ENCODE data around the gene ENOX1. TPM values are rescaled to one million over a fixed set of nuclear protein-coding genes. Genes with fewer than 3 reads are reported as not detected.
A peak's percentile ranks its signal among the peaks of the same experiment; 100 is the strongest.

The ENOX1 gene
- total RNA-seq, 1 donor from 2014 or later, result 2.0 TPM

GRCh38 chr13:43697323-43697722, 89.4 kb downstream of the ENOX1 start:
- no peak for DNase-seq (ENCODE audit: low spot score)
- Mint-ChIP-seq H3K4me1 (ENCODE audit: low read depth) (peaks cover 30% of the 10 kb centered on the region), H3K9me3 (ENCODE audit: low read depth) (no peaks in the 10 kb centered on the region), H3K27me3 (ENCODE audit: low read depth) (no peaks in the 10 kb centered on the region), H3K27ac (ENCODE audit: unreplicated experiment) (no peak overlapping the region), H3K36me3 (ENCODE audit: low read depth) (no peaks in the 10 kb centered on the region), H3K4me3 (ENCODE audit: unreplicated experiment) (no peak overlapping the region)
- TF ChIP-seq CTCF (IDR thresholded peaks at IDR 0.05), result no peak

- no peak overlapping the region for H3K4me3 Mint-ChIP-seq (ENCODE audit: unreplicated experiment)
- H3K36me3 Mint-ChIP-seq (ENCODE audit: low read depth), result no peaks in the 10 kb centered on the region
- no peaks in the 10 kb centered on the region for H3K9me3 Mint-ChIP-seq (ENCODE audit: low read depth)
- no peak for TF ChIP-seq CTCF (IDR thresholded peaks at IDR 0.05)
- peaks cover 31% of the 10 kb centered on the region for H3K4me1 Mint-ChIP-seq (ENCODE audit: low read depth)
- no peak overlapping the region for H3K27ac Mint-ChIP-seq (ENCODE audit: unreplicated experiment)
- no peak for DNase-seq (ENCODE audit: low spot score)
- no peaks in the 10 kb centered on the region for H3K27me3 Mint-ChIP-seq (ENCODE audit: low read depth)
Measured at GRCh38 chr13:43694146-43694664, 92.6 kb downstream of the ENOX1 start.

- no peak overlapping the region for H3K27ac Mint-ChIP-seq (ENCODE audit: unreplicated experiment)
- H3K4me1 Mint-ChIP-seq (ENCODE audit: low read depth), result peaks cover 26% of the 10 kb centered on the region
- no peak for TF ChIP-seq CTCF (IDR thresholded peaks at IDR 0.05)
- DNase-seq (ENCODE audit: low spot score), result no peak
- H3K36me3 Mint-ChIP-seq (ENCODE audit: low read depth), result no peaks in the 10 kb centered on the region
- no peaks in the 10 kb centered on the region for H3K9me3 Mint-ChIP-seq (ENCODE audit: low read depth)
- no peaks in the 10 kb centered on the region for H3K27me3 Mint-ChIP-seq (ENCODE audit: low read depth)
- no peak overlapping the region for H3K4me3 Mint-ChIP-seq (ENCODE audit: unreplicated experiment)
Measured at GRCh38 chr13:43693639-43694038, 93.1 kb downstream of the ENOX1 start.

GRCh38 chr13:43688227-43688907, 98.4 kb downstream of the ENOX1 start:
- DNase-seq (ENCODE audit: low spot score), result no peak
- peaks cover 34% of the 10 kb centered on the region for H3K4me1 Mint-ChIP-seq (ENCODE audit: low read depth)

GRCh38 chr13:43687038-43687437, 99.7 kb downstream of the ENOX1 start:
- no peak for TF ChIP-seq CTCF (IDR thresholded peaks at IDR 0.05)
- no peak for DNase-seq (ENCODE audit: low spot score)
- no peak overlapping the region for H3K4me3 Mint-ChIP-seq (ENCODE audit: unreplicated experiment)
- no peaks in the 10 kb centered on the region for H3K27me3 Mint-ChIP-seq (ENCODE audit: low read depth)
- peaks cover 34% of the 10 kb centered on the region for H3K4me1 Mint-ChIP-seq (ENCODE audit: low read depth)
- H3K27ac Mint-ChIP-seq (ENCODE audit: unreplicated experiment), result peak overlapping the region; percentile 75
- H3K9me3 Mint-ChIP-seq (ENCODE audit: low read depth), result no peaks in the 10 kb centered on the region
- no peaks in the 10 kb centered on the region for H3K36me3 Mint-ChIP-seq (ENCODE audit: low read depth)

More at GRCh38 chr13:43688227-43688907, 98.4 kb downstream of the ENOX1 start:
- Mint-ChIP-seq H3K36me3 (ENCODE audit: low read depth) (no peaks in the 10 kb centered on the region), H3K27me3 (ENCODE audit: low read depth) (no peaks in the 10 kb centered on the region), H3K4me3 (ENCODE audit: unreplicated experiment) (no peak overlapping the region), H3K27ac (ENCODE audit: unreplicated experiment) (no peak overlapping the region), H3K9me3 (ENCODE audit: low read depth) (no peaks in the 10 kb centered on the region)
- no peak for TF ChIP-seq CTCF (IDR thresholded peaks at IDR 0.05)
